Sigmoid colon (tissue), 4 donors: Measurements from ENCODE around the gene SDK2.

Experiments used
- EP300 ChIP-seq, 4 donors: sonication (generic); formaldehyde crosslinking; IDR thresholded peaks; one replicate each; pipeline ENCODE4 v1.6.1; 2017; ENCODE audit warnings: antibody characterized with exemption in 4 of 4
- POLR2A ChIP-seq, 2 donors: fragments of 450-650 bp; IDR thresholded peaks; one replicate each; pipeline ENCODE4 v1.6.1; 2016; ENCODE audit warnings: antibody characterized with exemption in 2 of 2, mild to moderate bottlenecking in 2 of 2, moderate library complexity in 2 of 2
- POLR2AphosphoS5 ChIP-seq, 4 donors: sonication (generic); formaldehyde crosslinking; IDR thresholded peaks; one replicate each; pipeline ENCODE4 v1.6.1; 2017; ENCODE audit warnings: antibody characterized with exemption in 4 of 4
- TF ChIP-seq, protein P1 (sequence below), 4 experiments: fragments of 450-650 bp in 3 of 4; fragments of 200-600 bp in 1 of 4; IDR thresholded peaks; one replicate each; pipeline ENCODE4 v1.5.1; 2016 to 2019; ENCODE audit warnings: antibody characterized with exemption in 4 of 4, mild to moderate bottlenecking in 3 of 4, moderate library complexity in 2 of 4

DNA sequence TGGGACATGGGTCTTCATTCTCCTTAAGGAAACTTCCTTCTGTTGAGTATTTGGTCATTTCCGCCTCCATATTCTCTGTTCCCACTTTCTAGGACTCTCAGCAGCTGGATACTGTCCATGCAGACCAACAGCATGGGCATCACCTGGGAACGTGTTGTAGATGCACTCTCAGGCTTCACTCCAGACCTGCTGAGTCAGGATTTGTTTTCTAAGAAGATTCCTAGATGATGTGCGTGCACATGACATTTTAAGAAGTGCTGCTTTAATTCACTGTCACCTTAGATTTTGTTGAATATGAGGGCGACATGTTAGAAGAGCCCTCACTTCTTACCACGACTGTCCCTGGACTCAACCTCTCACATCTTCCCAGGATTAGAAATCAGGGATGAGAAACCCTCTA, 10.0 kb upstream of the SDK2 start:
- TF ChIP-seq, protein P1, sequence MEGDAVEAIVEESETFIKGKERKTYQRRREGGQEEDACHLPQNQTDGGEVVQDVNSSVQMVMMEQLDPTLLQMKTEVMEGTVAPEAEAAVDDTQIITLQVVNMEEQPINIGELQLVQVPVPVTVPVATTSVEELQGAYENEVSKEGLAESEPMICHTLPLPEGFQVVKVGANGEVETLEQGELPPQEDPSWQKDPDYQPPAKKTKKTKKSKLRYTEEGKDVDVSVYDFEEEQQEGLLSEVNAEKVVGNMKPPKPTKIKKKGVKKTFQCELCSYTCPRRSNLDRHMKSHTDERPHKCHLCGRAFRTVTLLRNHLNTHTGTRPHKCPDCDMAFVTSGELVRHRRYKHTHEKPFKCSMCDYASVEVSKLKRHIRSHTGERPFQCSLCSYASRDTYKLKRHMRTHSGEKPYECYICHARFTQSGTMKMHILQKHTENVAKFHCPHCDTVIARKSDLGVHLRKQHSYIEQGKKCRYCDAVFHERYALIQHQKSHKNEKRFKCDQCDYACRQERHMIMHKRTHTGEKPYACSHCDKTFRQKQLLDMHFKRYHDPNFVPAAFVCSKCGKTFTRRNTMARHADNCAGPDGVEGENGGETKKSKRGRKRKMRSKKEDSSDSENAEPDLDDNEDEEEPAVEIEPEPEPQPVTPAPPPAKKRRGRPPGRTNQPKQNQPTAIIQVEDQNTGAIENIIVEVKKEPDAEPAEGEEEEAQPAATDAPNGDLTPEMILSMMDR (IDR thresholded peaks at IDR 0.05), result no peak
- TF ChIP-seq EP300 (IDR thresholded peaks at IDR 0.05) (no peak), POLR2A (IDR thresholded peaks at IDR 0.05) (no peak), POLR2AphosphoS5 (IDR thresholded peaks at IDR 0.05) (no peak)
